B cell (primary cell): ENCODE results near the gene ARID3A. TPM values are rescaled to one million over a fixed set of nuclear protein-coding genes. Genes with fewer than 3 reads are reported as not detected.

Source experiments
- ATAC-seq: fragments of 200-7000 bp; cut with Tn5 transposase; one replicate; pipeline ENCODE4 v1.10.0; 2021; ENCODE audit warnings: low read depth, mild to moderate bottlenecking, moderate number of reproducible peaks, moderate library complexity
- CTCF ChIA-PET: fragments of 350-600 bp; sonication (Branson Sonifier 250); formaldehyde crosslinking; loops from one replicate; lab custom pipeline; 2021; ENCODE audit warnings: antibody characterized with exemption, inconsistent platforms; lab: Charles Lee
- POLR2A ChIA-PET: fragments of 350-600 bp; sonication (Branson Sonifier 250); formaldehyde crosslinking; loops from one replicate; lab custom pipeline; 2021; ENCODE audit warnings: antibody characterized with exemption; lab: Charles Lee
- DNase-seq: peaks from one replicate; pipeline ENCODE4 v3.0.0; 2013
- H2AFZ ChIP-seq: 2 replicates; pipeline ENCODE4 v1.6.1; 2012; ENCODE audit warnings: mild to moderate bottlenecking, low read depth, low read length; ENCODE audit not compliant: insufficient read depth, poor library complexity, severe bottlenecking
- H3K27ac ChIP-seq, 2 donors: 1 replicate in 1 of 2; 2 replicates in 1 of 2; pipeline ENCODE4 v1.5.1; 2012 to 2013; ENCODE audit warnings: low read length in 2 of 2, mild to moderate bottlenecking in 2 of 2, moderate library complexity in 1 of 2
- H3K27me3 ChIP-seq, 4 experiments: fragments of 200-600 bp in 1 of 4; sonication (generic) in 1 of 4; replicated peaks in 1 of 4; 1 replicate in 2 of 4; 2 replicates in 2 of 4; pipeline versions ENCODE4 v1.6.1 to v1.7.0; 2013 to 2016; ENCODE audit warnings: low read length in 3 of 4, mild to moderate bottlenecking in 2 of 4, mixed read lengths in 1 of 4, moderate library complexity in 1 of 4; ENCODE audit not compliant: insufficient read depth in 4 of 4, control insufficient read depth in 3 of 4; ENCODE audit errors: control extremely low read depth in 1 of 4
- H3K36me3 ChIP-seq, 2 experiments: replicated peaks in 1 of 2; 1 replicate in 1 of 2; 2 replicates in 1 of 2; pipeline versions ENCODE4 v1.6.1 to v1.7.1; 2013; ENCODE audit warnings: low read length in 1 of 2; ENCODE audit not compliant: insufficient read depth in 2 of 2, control insufficient read depth in 1 of 2; ENCODE audit errors: control extremely low read depth in 1 of 2, extremely low read depth in 1 of 2
- H3K4me1 ChIP-seq, 2 donors: fragments of 200-600 bp in 1 of 2; sonication (generic) in 1 of 2; 1 replicate in 1 of 2; 2 replicates in 1 of 2; pipeline versions ENCODE4 v1.5.1 to v1.6.1; 2013 to 2017; ENCODE audit warnings: low read length in 2 of 2; ENCODE audit not compliant: control insufficient read depth in 2 of 2, insufficient read depth in 2 of 2
- H3K4me2 ChIP-seq: replicated peaks from 2 replicates; pipeline ENCODE3; 2012; ENCODE audit warnings: mild to moderate bottlenecking, low read depth, low read length; ENCODE audit not compliant: poor library complexity, severe bottlenecking
- H3K4me3 ChIP-seq, 5 experiments: fragments of 200-600 bp in 1 of 5; sonication (generic) in 1 of 5; 1 replicate in 3 of 5; 2 replicates in 2 of 5; pipeline versions ENCODE4 v1.5.1 to v1.7.0; 2011 to 2016; ENCODE audit warnings: low read length in 4 of 5, mild to moderate bottlenecking in 4 of 5, low read depth in 2 of 5, control low read depth in 1 of 5, moderate library complexity in 1 of 5; ENCODE audit not compliant: insufficient read depth in 1 of 5; ENCODE audit errors: control extremely low read depth in 1 of 5, extremely low read depth in 1 of 5
- H3K79me2 ChIP-seq: fragments of 200-600 bp; sonication (generic); one replicate; pipeline ENCODE4 v1.6.0; 2016; ENCODE audit warnings: low read length; ENCODE audit not compliant: control insufficient read depth, insufficient read depth
- H3K9ac ChIP-seq: fragments of 200-600 bp; sonication (generic); 2 replicates; pipeline ENCODE4 v1.6.1; 2017; ENCODE audit warnings: mild to moderate bottlenecking, low read length, moderate library complexity
- H3K9me3 ChIP-seq, 3 donors: one replicate each; pipeline versions ENCODE4 v1.6.1 to v1.7.1; 2013; ENCODE audit warnings: low read length in 2 of 3; ENCODE audit not compliant: control insufficient read depth in 2 of 3, insufficient read depth in 1 of 3; ENCODE audit errors: control extremely low read depth in 1 of 3
- H4K20me1 ChIP-seq: 2 replicates; pipeline ENCODE4 v1.6.0; 2012; ENCODE audit warnings: mild to moderate bottlenecking, low read length; ENCODE audit not compliant: insufficient read depth, control insufficient read depth, poor library complexity, severe bottlenecking
- H3K27ac Mint-ChIP-seq: one replicate; pipeline ENCODE4 v1.8.0; 2021; ENCODE audit warnings: mixed read lengths
- H3K27me3 Mint-ChIP-seq: one replicate; pipeline ENCODE4 v1.8.0; 2021; ENCODE audit warnings: mixed read lengths
- H3K4me1 Mint-ChIP-seq: one replicate; pipeline ENCODE4 v1.8.0; 2021; ENCODE audit warnings: mixed read lengths
- H3K4me3 Mint-ChIP-seq: one replicate; pipeline ENCODE4 v1.8.0; 2021; ENCODE audit warnings: mixed read lengths
- H3K9me3 Mint-ChIP-seq: one replicate; pipeline ENCODE4 v1.8.0; 2022; ENCODE audit warnings: mixed read lengths; ENCODE audit not compliant: insufficient read depth
- CTCF ChIP-seq: fragments of 200-600 bp; IDR thresholded peaks from one replicate; pipeline ENCODE4 v1.8.0; 2022; ENCODE audit warnings: antibody characterized with exemption, mild to moderate bottlenecking
- EZH2 ChIP-seq: IDR thresholded peaks from 2 replicates; pipeline ENCODE4 v1.6.1; 2012; ENCODE audit warnings: borderline replicate concordance, low read depth, mild to moderate bottlenecking, moderate library complexity, low read length; ENCODE audit not compliant: insufficient read depth, poor library complexity, severe bottlenecking
- WGBS: methylation state at CpG from one replicate; pipeline ENCODE4 v1.1.5; 2013; ENCODE audit warnings: missing lambda C conversion rate; ENCODE audit not compliant: insufficient coverage; 5-methylcytosine and 5-hydroxymethylcytosine counted together
- intact Hi-C: fragments of 100-400 bp; cut with micrococcal nuclease; formaldehyde crosslinking; loops from one replicate; pipeline ENCODE4 v1.10.0; 2022
- polyA plus RNA-seq: library from polyadenylated mRNA; depleted of rRNA; stranded (reverse); fragments of >200 nt; gene quantifications from 2 replicates; pipeline ENCODE4 v1.2.3, GENCODE V29; 2012
- total RNA-seq, 2 donors: library from RNA; stranded (reverse); fragments of 120-200 nt in 1 of 2; gene quantifications; 1 replicate in 1 of 2; 2 replicates in 1 of 2; pipeline versions ENCODE4 v1.2.3 to v1.2.4, GENCODE V29; 2013 to 2022

ARID3A gene
- total and polyA plus RNA-seq, 2 donors (not counting 1 experiment from before 2014, with no cell fraction given), result 22.9 to 60.5 TPM

- H3K36me3 ChIP-seq, result peaks cover 0 to 29% of the 10 kb centered on the region in 2 experiments
- 67% methylated on average over 24 of the region's 24 CpGs for WGBS
- ChIA-PET POLR2A (interaction anchor here (0.6 to 1.6 kb wide), 5 partner anchors 8 to 85 kb away, joined by 3 to 11 read pairs (median 6); partner anchors contain the start of gene CNN2), CTCF (interaction anchor here (0.5 kb wide), 1 partner anchor 14 kb away, joined by 3 read pairs; no protein-coding TSS in a partner anchor)
- H3K27ac ChIP-seq, result no peak overlapping the region
- H3K4me1 ChIP-seq, result peaks cover 41 to 65% of the 10 kb centered on the region in 2 donors
- peaks cover 84% of the 10 kb centered on the region for H4K20me1 ChIP-seq
- Mint-ChIP-seq H3K27ac (peak overlapping the region; percentile 85), H3K4me1 (peaks cover 51% of the 10 kb centered on the region), H3K27me3 (no peaks in the 10 kb centered on the region), H3K9me3 (no peaks in the 10 kb centered on the region), H3K4me3 (peak overlapping the region; percentile 79)
- H3K4me2 ChIP-seq, result peak overlapping the region; percentile 57
- no peaks in the 10 kb centered on the region for H3K27me3 ChIP-seq
- peaks cover 83% of the 10 kb centered on the region for H3K79me2 ChIP-seq
- peak overlapping the region in 1 of 5 experiments; percentile 9 for H3K4me3 ChIP-seq
- H3K9me3 ChIP-seq, result no peaks in the 10 kb centered on the region
- no peak for DNase-seq
- H2AFZ ChIP-seq, result no peak overlapping the region
- ATAC-seq, result no peak
- H3K9ac ChIP-seq, result peak overlapping the region; percentile 15
- intact Hi-C loops, result no loop called here
- TF ChIP-seq EZH2 (no peak), CTCF (no peak)
These were observed 91.5 kb downstream of the ARID3A start for GRCh38 chr19:1017115-1017905.

- Histone ChIP-seq H2AFZ (no peak overlapping the region), H3K36me3 (peaks cover 0 to 24% of the 10 kb centered on the region in 2 experiments), H3K4me3 (no peak overlapping the region), H4K20me1 (peaks cover 78% of the 10 kb centered on the region), H3K4me2 (peak overlapping the region; percentile 57), H3K27me3 (no peaks in the 10 kb centered on the region), H3K9ac (no peak overlapping the region), H3K79me2 (peaks cover 81% of the 10 kb centered on the region), H3K9me3 (no peaks in the 10 kb centered on the region), H3K27ac (no peak overlapping the region), H3K4me1 (peaks cover 41 to 65% of the 10 kb centered on the region in 2 donors)
- Mint-ChIP-seq H3K4me1 (peaks cover 51% of the 10 kb centered on the region), H3K4me3 (peak overlapping the region; percentile 79), H3K9me3 (no peaks in the 10 kb centered on the region), H3K27me3 (no peaks in the 10 kb centered on the region), H3K27ac (no peak overlapping the region)
- DNase-seq (no peak), ATAC-seq (no peak)
- WGBS, result 95% methylated on average over 9 of the region's 9 CpGs
- no peak for TF ChIP-seq EZH2
- TF ChIP-seq CTCF, result no peak
- CTCF ChIA-PET, result interaction anchor here (1.6 kb wide), 1 partner anchor 223 kb away, joined by 6 read pairs; no protein-coding TSS in a partner anchor
- intact Hi-C loops, result no loop called here
- POLR2A ChIA-PET, result interaction anchor here (0.6 to 1.6 kb wide), 4 partner anchors 9 to 1914 kb away, joined by 3 to 11 read pairs (median 6); no protein-coding TSS in a partner anchor
These were observed 92.1 kb downstream of the ARID3A start for GRCh38 chr19:1017906-1018305.
